Neutrophil (primary cell): ENCODE data around the gene SLC35B3.
"Not testable (repeated sequence)": the region's sequence is repeated elsewhere in the genome, so short reads cannot be mapped to it uniquely, and the experiment has no call there.

Experiments
- H3K27ac ChIP-seq: fragments of 200-600 bp; sonication (generic); 2 replicates; pipeline ENCODE4 v1.5.1; 2016; ENCODE audit warnings: mild to moderate bottlenecking, moderate library complexity
- H3K27me3 ChIP-seq: fragments of 200-600 bp; sonication (generic); 2 replicates; pipeline ENCODE4 v1.6.0; 2016; ENCODE audit warnings: mild to moderate bottlenecking
- H3K36me3 ChIP-seq: fragments of 200-600 bp; sonication (generic); 2 replicates; pipeline ENCODE4 v1.5.1; 2017
- H3K4me1 ChIP-seq, 2 experiments: fragments of 200-600 bp in 1 of 2; sonication (generic) in 1 of 2; 1 replicate in 1 of 2; 2 replicates in 1 of 2; pipeline versions ENCODE4 v1.5.1 to v1.6.1; 2013 to 2016; ENCODE audit warnings: low read depth in 1 of 2, low read length in 1 of 2, mild to moderate bottlenecking in 1 of 2, moderate library complexity in 1 of 2; ENCODE audit not compliant: control insufficient read depth in 1 of 2, insufficient read depth in 1 of 2
- H3K4me3 ChIP-seq, 2 experiments: fragments of 200-600 bp in 1 of 2; sonication (generic) in 1 of 2; 1 replicate in 1 of 2; 2 replicates in 1 of 2; pipeline ENCODE4 v1.5.1; 2013 to 2016; ENCODE audit warnings: low read depth in 1 of 2, low read length in 1 of 2, mild to moderate bottlenecking in 1 of 2, moderate library complexity in 1 of 2
- H3K9me3 ChIP-seq: fragments of 200-600 bp; sonication (generic); 2 replicates; pipeline ENCODE4 v1.5.1; 2016
- TF ChIP-seq, protein P1 (sequence below): fragments of 200-600 bp; sonication (generic); IDR thresholded peaks from 2 replicates; pipeline ENCODE4 v1.5.1; 2016; ENCODE audit warnings: antibody characterized with exemption

The SLC35B3 gene

DNA sequence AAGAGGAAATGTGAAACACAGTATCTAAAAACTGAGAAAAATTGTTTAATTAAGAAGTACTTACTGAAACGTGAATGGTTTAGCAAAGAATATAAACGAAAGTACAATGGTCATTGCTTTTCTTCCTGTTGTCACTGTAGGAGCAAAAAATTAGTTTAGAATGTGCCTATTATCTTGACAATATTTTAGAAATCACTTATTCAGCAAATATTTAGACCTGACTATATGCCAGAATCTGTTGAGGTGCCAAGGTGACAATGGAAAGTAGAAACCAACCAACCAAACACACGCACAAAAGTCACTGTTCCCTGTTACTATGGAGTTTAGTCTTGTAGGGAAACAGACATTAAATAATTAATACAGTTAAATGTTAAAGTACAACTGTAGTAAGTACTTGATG lies 20.5 kb downstream of the SLC35B3 start:
- no peak overlapping the region for H3K4me3 ChIP-seq
- no peaks in the 10 kb centered on the region for H3K4me1 ChIP-seq
- no peaks in the 10 kb centered on the region for H3K27me3 ChIP-seq
- no peaks in the 10 kb centered on the region for H3K9me3 ChIP-seq
- H3K36me3 ChIP-seq: peaks cover 84% of the 10 kb centered on the region
- TF ChIP-seq, protein P1, sequence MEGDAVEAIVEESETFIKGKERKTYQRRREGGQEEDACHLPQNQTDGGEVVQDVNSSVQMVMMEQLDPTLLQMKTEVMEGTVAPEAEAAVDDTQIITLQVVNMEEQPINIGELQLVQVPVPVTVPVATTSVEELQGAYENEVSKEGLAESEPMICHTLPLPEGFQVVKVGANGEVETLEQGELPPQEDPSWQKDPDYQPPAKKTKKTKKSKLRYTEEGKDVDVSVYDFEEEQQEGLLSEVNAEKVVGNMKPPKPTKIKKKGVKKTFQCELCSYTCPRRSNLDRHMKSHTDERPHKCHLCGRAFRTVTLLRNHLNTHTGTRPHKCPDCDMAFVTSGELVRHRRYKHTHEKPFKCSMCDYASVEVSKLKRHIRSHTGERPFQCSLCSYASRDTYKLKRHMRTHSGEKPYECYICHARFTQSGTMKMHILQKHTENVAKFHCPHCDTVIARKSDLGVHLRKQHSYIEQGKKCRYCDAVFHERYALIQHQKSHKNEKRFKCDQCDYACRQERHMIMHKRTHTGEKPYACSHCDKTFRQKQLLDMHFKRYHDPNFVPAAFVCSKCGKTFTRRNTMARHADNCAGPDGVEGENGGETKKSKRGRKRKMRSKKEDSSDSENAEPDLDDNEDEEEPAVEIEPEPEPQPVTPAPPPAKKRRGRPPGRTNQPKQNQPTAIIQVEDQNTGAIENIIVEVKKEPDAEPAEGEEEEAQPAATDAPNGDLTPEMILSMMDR: no peak
- H3K27ac ChIP-seq: no peak overlapping the region

DNA sequence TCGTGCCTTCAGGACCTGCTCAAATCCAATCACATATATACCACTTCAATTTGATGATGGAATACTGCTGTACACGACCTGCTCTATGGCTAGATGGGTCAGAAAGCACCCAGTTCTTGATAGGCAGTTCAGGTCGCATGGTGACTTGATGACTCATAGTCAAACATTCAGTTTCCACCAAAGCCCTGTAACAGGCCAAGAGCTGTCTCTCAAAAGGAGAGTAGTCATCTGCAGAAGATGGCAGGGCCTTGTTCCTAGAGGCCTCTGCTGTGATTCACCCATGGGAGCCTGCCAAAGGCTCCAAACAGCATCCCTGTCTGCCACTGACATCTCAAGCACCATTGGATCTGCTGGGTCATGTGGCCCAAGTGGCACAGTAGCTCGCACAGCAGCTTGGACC lies 29.4 kb downstream of the SLC35B3 start:
- H3K27me3 ChIP-seq, H3K4me1 ChIP-seq, H3K9me3 ChIP-seq, H3K4me3 ChIP-seq, H3K27ac ChIP-seq: not testable (repeated sequence)
- peaks cover 16% of the 10 kb centered on the region for H3K36me3 ChIP-seq

DNA sequence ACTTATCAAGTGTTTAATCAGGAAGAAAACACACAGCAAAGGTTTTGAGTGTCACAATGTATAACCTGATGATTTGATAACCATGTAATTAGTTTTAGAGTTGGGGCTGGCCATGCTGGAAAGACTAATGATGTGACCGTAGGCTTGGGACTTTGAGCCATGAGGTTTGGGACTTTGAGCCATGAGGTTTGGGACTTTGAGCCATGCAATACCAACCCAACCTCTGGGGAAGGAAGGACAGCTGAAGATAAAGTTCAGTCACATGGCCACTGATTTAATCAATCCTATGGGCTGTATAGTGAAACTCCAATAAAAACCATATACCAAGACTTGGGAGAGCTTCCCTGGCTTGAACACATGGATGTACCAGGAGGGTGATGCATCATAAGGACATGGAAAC lies 32.8 kb downstream of the SLC35B3 start:
- Histone ChIP-seq H3K9me3 (no peaks in the 10 kb centered on the region), H3K36me3 (no peaks in the 10 kb centered on the region), H3K27me3 (no peaks in the 10 kb centered on the region), H3K4me3 (no peak overlapping the region), H3K27ac (no peak overlapping the region), H3K4me1 (no peaks in the 10 kb centered on the region)
- TF ChIP-seq, protein P1: no peak

DNA sequence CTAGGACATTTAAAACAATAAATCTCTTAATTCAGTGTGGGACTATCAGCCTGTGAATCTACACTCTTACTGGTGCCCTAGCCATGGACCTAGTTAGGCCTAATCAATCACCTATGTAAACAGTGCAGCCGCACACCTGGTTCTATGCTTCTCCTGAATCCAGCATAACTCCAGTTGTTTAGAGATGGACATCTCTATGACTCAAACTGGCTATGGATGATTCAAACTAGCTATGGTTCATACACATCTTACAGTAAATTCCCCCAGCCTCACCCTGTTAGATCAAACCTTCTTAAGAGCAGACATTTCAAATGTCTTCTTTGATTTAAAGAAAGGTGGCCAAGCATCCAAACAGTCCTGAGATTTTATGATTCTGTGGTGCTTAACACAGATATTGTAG lies 34.7 kb downstream of the SLC35B3 start:
- H3K27ac ChIP-seq: no peak overlapping the region
- H3K27me3 ChIP-seq: no peaks in the 10 kb centered on the region
- no peaks in the 10 kb centered on the region for H3K36me3 ChIP-seq
- no peaks in the 10 kb centered on the region for H3K9me3 ChIP-seq
- H3K4me3 ChIP-seq: no peak overlapping the region
- no peaks in the 10 kb centered on the region for H3K4me1 ChIP-seq
- TF ChIP-seq, protein P1: no peak

DNA sequence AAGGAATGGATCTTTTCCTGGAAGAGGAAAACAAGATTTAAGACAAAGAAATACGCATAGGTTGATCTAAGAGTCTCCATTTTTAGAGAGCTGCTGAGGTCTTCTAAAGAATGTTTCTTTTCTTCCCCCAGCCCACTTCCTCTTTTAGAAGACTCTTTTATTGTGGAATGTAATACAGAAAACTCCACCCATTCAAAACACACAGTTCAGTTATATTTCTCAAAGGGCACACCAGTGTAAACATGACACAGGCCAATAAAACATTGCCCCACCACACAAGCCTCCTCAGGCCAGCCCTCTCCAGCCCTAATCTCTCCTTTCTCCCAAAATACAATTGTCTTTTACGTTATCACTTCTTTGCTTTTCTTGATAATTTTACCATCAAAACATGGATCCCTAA lies 42.8 kb downstream of the SLC35B3 start:
- Histone ChIP-seq H3K9me3 (no peaks in the 10 kb centered on the region), H3K4me3 (no peak overlapping the region), H3K27me3 (no peaks in the 10 kb centered on the region), H3K27ac (no peak overlapping the region), H3K4me1 (no peaks in the 10 kb centered on the region), H3K36me3 (no peaks in the 10 kb centered on the region)
- TF ChIP-seq, protein P1: no peak

DNA sequence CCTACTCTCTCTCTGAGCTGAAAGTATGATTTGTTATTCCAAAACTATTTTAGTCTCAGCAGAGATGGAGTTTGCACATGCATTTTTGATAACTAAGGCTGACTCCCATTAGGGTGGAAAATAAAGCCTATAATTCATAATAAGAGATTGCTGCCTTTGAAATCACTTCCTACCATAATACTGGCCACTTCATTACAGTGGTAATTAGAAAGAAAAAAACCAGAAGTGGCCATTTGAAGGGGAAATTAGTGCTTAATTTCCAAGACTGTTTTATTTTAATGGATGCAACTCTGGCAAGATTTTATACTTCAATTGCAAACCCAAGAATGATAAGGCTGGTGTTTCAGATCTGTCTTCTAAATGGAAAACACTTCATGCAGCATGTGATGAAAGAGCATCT lies 43.4 kb downstream of the SLC35B3 start:
- TF ChIP-seq, protein P1: no peak
- Histone ChIP-seq H3K27ac (no peak overlapping the region), H3K9me3 (no peaks in the 10 kb centered on the region), H3K27me3 (no peaks in the 10 kb centered on the region), H3K4me3 (no peak overlapping the region), H3K4me1 (no peaks in the 10 kb centered on the region), H3K36me3 (no peaks in the 10 kb centered on the region)
